K562 (cell line): Measurements from ENCODE around the gene RGS8. TPM values are rescaled to one million over a fixed set of nuclear protein-coding genes. Genes with fewer than 3 reads are reported as not detected.

ENCODE experiments used
- ATAC-seq: fragments of 200-7000 bp; cut with Tn5 transposase; 3 replicates; pipeline ENCODE4 v1.9.1; 2020; ENCODE audit warnings: moderate library complexity
- BruUV-seq: library from RNA; stranded (reverse); fragments of 400-500 nt; replicated peaks from 2 replicates; lab custom pipeline; 2021; lab: Mats Ljungman, UMichigan
- CTCF ChIA-PET: fragments of 300-600 bp; formaldehyde crosslinking; extraction: SDS; loops from one replicate; lab custom pipeline; 2021; ENCODE audit warnings: low intra/inter-chr PET ratio; lab: Yijun Ruan, JAX
- POLR2A ChIA-PET: fragments of 300-600, 350-650 bp; sonication (Branson Sonifier 250); formaldehyde crosslinking; extraction: SDS; loops from one replicate; lab custom pipeline; 2021; ENCODE audit warnings: antibody characterized with exemption, inconsistent platforms; lab: Yijun Ruan, JAX
- DNase-seq, 4 experiments: peaks; one replicate each; pipeline versions ENCODE4 v3.0.0 to v3.0.0-alpha.2; 2011 to 2018; ENCODE audit warnings: low spot score in 3 of 4, mixed read lengths in 3 of 4; ENCODE audit errors: extremely low read depth in 1 of 4
- FAIRE-seq: peaks from 2 replicates; lab custom pipeline; 2011; peaks lifted over from hg19 to GRCh38; lab: Jason Lieb, UNC
- H2AFZ ChIP-seq: 2 replicates; pipeline ENCODE4 v1.6.0; 2011; ENCODE audit warnings: low read depth, low read length, control low read depth, inconsistent platforms
- H3K27ac ChIP-seq: fragments of 200-600 bp; 3 replicates; pipeline ENCODE4 v1.8.0; 2011; ENCODE audit warnings: low read depth, mild to moderate bottlenecking, control low read depth, inconsistent platforms, low read length, moderate library complexity, mixed read lengths; ENCODE audit errors: extremely low read depth
- H3K27me3 ChIP-seq, 2 experiments: fragments of 300-600 bp in 1 of 2; 2 replicates in 1 of 2; 3 replicates in 1 of 2; pipeline versions ENCODE4 v1.6.0 to v1.8.0; 2011; ENCODE audit warnings: inconsistent platforms in 2 of 2, low read length in 2 of 2, mild to moderate bottlenecking in 1 of 2, mixed read lengths in 1 of 2, moderate library complexity in 1 of 2; ENCODE audit not compliant: control insufficient read depth in 2 of 2, insufficient read depth in 2 of 2
- H3K36me3 ChIP-seq: fragments of 300-600 bp; 3 replicates; pipeline ENCODE4 v1.8.0; 2011; ENCODE audit warnings: mild to moderate bottlenecking, low read length, inconsistent platforms; ENCODE audit not compliant: control insufficient read depth, insufficient read depth
- H3K4me1 ChIP-seq, 2 experiments: fragments of 200-600 bp in 1 of 2; replicated peaks in 1 of 2; 2 replicates in 1 of 2; 3 replicates in 1 of 2; pipeline versions ENCODE4 v1.5.1 to v1.8.0; 2011; ENCODE audit warnings: inconsistent platforms in 2 of 2, low read length in 2 of 2, mild to moderate bottlenecking in 1 of 2, mixed read lengths in 1 of 2, moderate library complexity in 1 of 2; ENCODE audit not compliant: control insufficient read depth in 2 of 2, insufficient read depth in 2 of 2
- H3K4me2 ChIP-seq: 2 replicates; pipeline ENCODE4 v1.6.1; 2011; ENCODE audit warnings: low read length, control low read depth, inconsistent platforms, mixed read lengths; ENCODE audit not compliant: insufficient read depth
- H3K4me3 ChIP-seq: fragments of 200-600 bp; sonication (generic), shearing (Covaris generic); 2 replicates; pipeline ENCODE4 v1.5.1; 2016; ENCODE audit warnings: control low read depth, inconsistent platforms
- H3K79me2 ChIP-seq: fragments of 200-600 bp; 3 replicates; pipeline ENCODE4 v1.8.0; 2011; ENCODE audit warnings: low read length, inconsistent platforms; ENCODE audit not compliant: control insufficient read depth, insufficient read depth
- H3K9ac ChIP-seq, 2 experiments: 2 replicates each; pipeline versions ENCODE4 v1.6.0 to v1.6.1; 2011; ENCODE audit warnings: low read depth in 2 of 2, low read length in 2 of 2, control low read depth in 1 of 2, inconsistent platforms in 1 of 2, mild to moderate bottlenecking in 1 of 2, mixed read lengths in 1 of 2; ENCODE audit not compliant: insufficient read depth in 1 of 2
- H3K9me1 ChIP-seq: one replicate; pipeline ENCODE4 v1.6.0; 2011; ENCODE audit warnings: inconsistent platforms, mild to moderate bottlenecking, low read length, moderate library complexity; ENCODE audit not compliant: control insufficient read depth, insufficient read depth
- H3K9me3 ChIP-seq: replicated peaks from 2 replicates; pipeline ENCODE4 v1.5.1; 2011; ENCODE audit warnings: low read depth, low read length, inconsistent platforms; ENCODE audit not compliant: control insufficient read depth, insufficient read depth
- H4K20me1 ChIP-seq: replicated peaks from 2 replicates; pipeline ENCODE4 v1.6.1; 2011; ENCODE audit warnings: low read length, inconsistent platforms, mixed read lengths; ENCODE audit not compliant: control insufficient read depth, insufficient read depth
- CAMTA2 ChIP-seq: fragments of 250-450 bp; sonication (Bioruptor Pico); conservative IDR thresholded peaks from 2 replicates; pipeline ENCODE4 v1.5.1; 2022
- HNRNPL ChIP-seq: fragments of 200-400 bp; formaldehyde crosslinking; IDR thresholded peaks from 2 replicates; pipeline ENCODE4 v1.6.1; 2017; ENCODE audit warnings: low read depth, mild to moderate bottlenecking, low read length
- MTA3 ChIP-seq: fragments of 450-650 bp; formaldehyde crosslinking; IDR thresholded peaks from 2 replicates; pipeline ENCODE4 v1.6.1; 2017; ENCODE audit warnings: mild to moderate bottlenecking, borderline replicate concordance
- NCOA6 ChIP-seq: fragments of 450-650 bp; IDR thresholded peaks from 2 replicates; pipeline ENCODE4 v1.6.1; 2017; ENCODE audit warnings: mild to moderate bottlenecking
- POLR3G ChIP-seq: IDR thresholded peaks from 2 replicates; pipeline ENCODE4 v1.6.1; 2011; ENCODE audit not compliant: insufficient read length, insufficient replicate concordance; ENCODE audit errors: extremely low read depth
- PURB ChIP-seq: sonication (generic); formaldehyde crosslinking; IDR thresholded peaks from 2 replicates; pipeline ENCODE4 v1.9.0; 2021; ENCODE audit warnings: low read depth, mild to moderate bottlenecking, missing genetic modification reagents
- RBM14 ChIP-seq: fragments of 200-400 bp; formaldehyde crosslinking; IDR thresholded peaks from 2 replicates; pipeline ENCODE4 v1.6.1; 2018; ENCODE audit warnings: low read depth, mild to moderate bottlenecking, low read length, moderate library complexity, borderline replicate concordance; ENCODE audit not compliant: insufficient read depth
- ZNF197 ChIP-seq: fragments of 200-800 bp; sonication (Bioruptor generic); IDR thresholded peaks from 2 replicates; pipeline ENCODE4 v1.6.1; 2016; ENCODE audit warnings: low read depth, missing genetic modification characterization, missing compliant biosample characterization
- ZNF41 ChIP-seq: fragments of 250-450 bp; sonication (Bioruptor Pico); conservative IDR thresholded peaks from 2 replicates; pipeline ENCODE4 v1.4.0; 2020; ENCODE audit warnings: mild to moderate bottlenecking
- WGBS: fragments of 100-300 bp; shearing (Covaris generic); methylation state at CpG from one replicate; pipeline ENCODE4 v1.1.6; 2016; ENCODE audit warnings: low coverage, mixed read lengths; ENCODE audit not compliant: insufficient coverage; ENCODE audit errors: missing lambda C conversion rate; 5-methylcytosine and 5-hydroxymethylcytosine counted together
- in situ Hi-C: fragments of 300-500 bp; cut with MboI; formaldehyde crosslinking; loops from 4 replicates; pipeline ENCODE4 v1.15.0; 2018; ENCODE audit warnings: inconsistent platforms, mixed read lengths
- intact Hi-C: fragments of 100-400 bp; cut with micrococcal nuclease; formaldehyde crosslinking; loops from 2 replicates; pipeline ENCODE4 v1.14.2; 2022
- polyA plus RNA-seq, 8 experiments: library from polyadenylated mRNA; depleted of rRNA in 4 of 8; stranded (reverse) in 5 of 8; unstranded in 3 of 8; fragments of >200 nt; fragmentation: Nextera tagmentation in 2 of 8; fragmentation: Illumina TruSeq in 1 of 8; extraction: Ambion mirVana in 2 of 8; extraction: Trizol in 1 of 8; gene quantifications; 2 replicates each; pipeline versions ENCODE4 v1.2.1 to v1.2.3, GENCODE V29; 2011 to 2014; ENCODE audit warnings: inconsistent platforms in 1 of 8, missing spikeins in 1 of 8
- total RNA-seq, 7 experiments: library from RNA; depleted of rRNA in 6 of 7; stranded (reverse); fragments of >200 nt in 6 of 7; fragmentation: Illumina TruSeq in 2 of 7; extraction: Trizol in 2 of 7; gene quantifications; 2 replicates each; pipeline versions ENCODE4 v1.2.1 to v1.2.3, GENCODE V29; 2011 to 2021; ENCODE audit warnings: low replicate concordance in 1 of 7

RGS8 gene
- total and polyA plus RNA-seq, 9 of the 15 experiments (the other 6 are each of a cell fraction or from before 2014, with no cell fraction given), result not detected

- in situ Hi-C loops, result no loop called here
- intact Hi-C loops, result loop anchor here (5.0 kb wide), 1 partner anchor 78 kb away; no protein-coding TSS in a partner anchor
- H3K4me2 ChIP-seq, result no peak overlapping the region
- TF ChIP-seq POLR3G (no peak), RBM14 (no peak), HNRNPL (no peak), ZNF41 (CRISPR knock-in tag) (no peak), MTA3 (no peak), CAMTA2 (no peak), ZNF197 (CRISPR knock-in tag) (no peak), NCOA6 (no peak), PURB (CRISPR knock-in tag) (no peak)
- H4K20me1 ChIP-seq, result no peaks in the 10 kb centered on the region
- WGBS, result 0% methylated on average over 2 of the region's 2 CpGs
- H3K36me3 ChIP-seq, result no peaks in the 10 kb centered on the region
- CTCF ChIA-PET, result no interaction called here
- H3K79me2 ChIP-seq, result no peaks in the 10 kb centered on the region
- H3K9ac ChIP-seq, result no peak overlapping the region
- no peak for FAIRE-seq
- no peak overlapping the region for H3K4me3 ChIP-seq
- no peak overlapping the region for H3K27ac ChIP-seq
- no peaks in the 10 kb centered on the region for H3K9me1 ChIP-seq
- H2AFZ ChIP-seq, result no peak overlapping the region
- no peaks in the 10 kb centered on the region for H3K9me3 ChIP-seq
- no peaks in the 10 kb centered on the region for H3K4me1 ChIP-seq
- no peak for DNase-seq
- ATAC-seq, result no peak
- no TSS peak for BruUV-seq
- POLR2A ChIA-PET, result no interaction called here
- peaks cover 12 to 23% of the 10 kb centered on the region in 2 experiments for H3K27me3 ChIP-seq
Observed at GRCh38 chr1:182704677-182705076, 20.3 kb upstream of the RGS8 start.
